T-helper 17 cell (primary cell): ENCODE measurements around the gene SHCBP1. TPM values are rescaled to one million over a fixed set of nuclear protein-coding genes. Genes with fewer than 3 reads are reported as not detected.

ENCODE experiments used
- ATAC-seq: fragments of 150-1000 bp; cut with Tn5 transposase; 2 replicates; pipeline ENCODE4 v1.10.0; 2021; ENCODE audit warnings: mild to moderate bottlenecking, moderate library complexity
- DNase-seq, 3 donors: peaks; one replicate each; pipeline versions ENCODE4 v3.0.0 to v3.0.0-alpha.2; 2020 to 2021
- H3K9me3 ChIP-seq: one replicate; pipeline ENCODE4 v1.7.0; 2013; ENCODE audit warnings: low read length, mild to moderate bottlenecking; ENCODE audit not compliant: control insufficient read depth, poor library complexity, severe bottlenecking
- H3K27ac Mint-ChIP-seq: one replicate; pipeline ENCODE4 v1.8.0; 2022; ENCODE audit warnings: mild to moderate bottlenecking, moderate library complexity, mixed read lengths
- H3K27me3 Mint-ChIP-seq: one replicate; pipeline ENCODE4 v1.8.0; 2022; ENCODE audit warnings: mixed read lengths
- H3K36me3 Mint-ChIP-seq: one replicate; pipeline ENCODE4 v1.8.0; 2022; ENCODE audit warnings: low read depth, mixed read lengths
- H3K4me1 Mint-ChIP-seq: one replicate; pipeline ENCODE4 v1.8.0; 2022; ENCODE audit warnings: mild to moderate bottlenecking, mixed read lengths
- H3K4me3 Mint-ChIP-seq: one replicate; pipeline ENCODE4 v1.8.0; 2022; ENCODE audit warnings: mild to moderate bottlenecking, moderate library complexity, mixed read lengths
- total RNA-seq, 4 donors: library from RNA in 2 of 4; stranded (reverse) in 2 of 4; gene quantifications; one replicate each; pipeline ENCODE4 v1.2.3 and lab custom pipeline; 2022 to 2026

SHCBP1 gene
- total RNA-seq (1 to 10 TPM; 1.6 to 4.0 TPM), total RNA-seq (lab: John Stamatoyannopoulos, UW) (1.5 to 1.8 reads per million in 2 donors)

- ATAC-seq: peak; percentile 91
- Mint-ChIP-seq H3K27ac (peak within 1 kb of the TSS; percentile 84), H3K4me3 (peak within 1 kb of the TSS; percentile 93), H3K27me3 (no peaks in the 10 kb centered on the region), H3K4me1 (peaks cover 21% of the 10 kb centered on the region), H3K36me3 (no peaks in the 10 kb centered on the region)
- H3K9me3 ChIP-seq: no peaks in the 10 kb centered on the region
- peak; percentile 42 to 59 (median 52) for DNase-seq
These were observed at the start of gene SHCBP1 for GRCh38 chr16:46621006-46621933. SHCBP1 (minus strand) TSS chr16:46621379; CDS start chr16:46621359, 20 bp downstream.

- no peaks in the 10 kb centered on the region for H3K9me3 ChIP-seq
- Mint-ChIP-seq H3K27me3 (no peaks in the 10 kb centered on the region), H3K27ac (no peak overlapping the region), H3K36me3 (peaks cover 5% of the 10 kb centered on the region), H3K4me3 (no peak overlapping the region), H3K4me1 (peaks cover 4% of the 10 kb centered on the region)
- DNase-seq (no peak), ATAC-seq (no peak)
These were observed 40.9 kb upstream of the SHCBP1 start for GRCh38 chr16:46662123-46662522.

- Mint-ChIP-seq H3K4me1 (peaks cover 4% of the 10 kb centered on the region), H3K36me3 (peaks cover 2% of the 10 kb centered on the region), H3K27me3 (no peaks in the 10 kb centered on the region), H3K4me3 (no peak overlapping the region), H3K27ac (no peak overlapping the region)
- DNase-seq (no peak), ATAC-seq (peak; percentile 69)
- no peaks in the 10 kb centered on the region for H3K9me3 ChIP-seq
These were observed 37.7 kb upstream of the SHCBP1 start for GRCh38 chr16:46658925-46659324.

GRCh38 chr16:46651305-46651704 lies 30.1 kb upstream of the SHCBP1 start:
- Mint-ChIP-seq H3K4me3 (no peak overlapping the region), H3K4me1 (no peaks in the 10 kb centered on the region), H3K27ac (no peak overlapping the region), H3K36me3 (no peaks in the 10 kb centered on the region), H3K27me3 (no peaks in the 10 kb centered on the region)
- DNase-seq: no peak
- no peak for ATAC-seq
- H3K9me3 ChIP-seq: no peaks in the 10 kb centered on the region

GRCh38 chr16:46650254-46650623 lies 29.1 kb upstream of the SHCBP1 start:
- H3K36me3 Mint-ChIP-seq: no peaks in the 10 kb centered on the region
- no peak overlapping the region for H3K27ac Mint-ChIP-seq
- no peaks in the 10 kb centered on the region for H3K27me3 Mint-ChIP-seq

GRCh38 chr16:46649588-46650253 lies 28.5 kb upstream of the SHCBP1 start:
- H3K4me3 Mint-ChIP-seq: no peak overlapping the region
- no peaks in the 10 kb centered on the region for H3K36me3 Mint-ChIP-seq
- H3K27ac Mint-ChIP-seq: no peak overlapping the region
- ATAC-seq (no peak), DNase-seq (no peak)
- H3K9me3 ChIP-seq: no peaks in the 10 kb centered on the region
- no peaks in the 10 kb centered on the region for H3K27me3 Mint-ChIP-seq
- H3K4me1 Mint-ChIP-seq: no peaks in the 10 kb centered on the region

More at GRCh38 chr16:46650254-46650623, 29.1 kb upstream of the SHCBP1 start:
- DNase-seq: no peak
- H3K9me3 ChIP-seq: no peaks in the 10 kb centered on the region
- no peak for ATAC-seq
- Mint-ChIP-seq H3K4me1 (no peaks in the 10 kb centered on the region), H3K4me3 (no peak overlapping the region)

- no peaks in the 10 kb centered on the region for H3K27me3 Mint-ChIP-seq
- DNase-seq (no peak), ATAC-seq (no peak)
- no peaks in the 10 kb centered on the region for H3K4me1 Mint-ChIP-seq
- no peak overlapping the region for H3K4me3 Mint-ChIP-seq
- H3K27ac Mint-ChIP-seq: no peak overlapping the region
- no peaks in the 10 kb centered on the region for H3K36me3 Mint-ChIP-seq
- H3K9me3 ChIP-seq: no peaks in the 10 kb centered on the region
These were observed 27.5 kb upstream of the SHCBP1 start for GRCh38 chr16:46648656-46649055.

GRCh38 chr16:46638947-46639925 lies 18.1 kb upstream of the SHCBP1 start:
- H3K4me3 Mint-ChIP-seq: no peak overlapping the region
- no peaks in the 10 kb centered on the region for H3K27me3 Mint-ChIP-seq
- H3K27ac Mint-ChIP-seq: no peak overlapping the region
- DNase-seq: no peak
- H3K36me3 Mint-ChIP-seq: peaks cover 3% of the 10 kb centered on the region
- no peak for ATAC-seq
- H3K9me3 ChIP-seq: no peaks in the 10 kb centered on the region
- peaks cover 6% of the 10 kb centered on the region for H3K4me1 Mint-ChIP-seq

GRCh38 chr16:46632778-46633733 lies 11.9 kb upstream of the SHCBP1 start:
- peaks cover 6% of the 10 kb centered on the region for H3K4me1 Mint-ChIP-seq
- H3K36me3 Mint-ChIP-seq: no peaks in the 10 kb centered on the region
- no peak overlapping the region for H3K27ac Mint-ChIP-seq
- H3K9me3 ChIP-seq: no peaks in the 10 kb centered on the region
- DNase-seq (no peak), ATAC-seq (no peak)
- H3K4me3 Mint-ChIP-seq: no peak overlapping the region
- no peaks in the 10 kb centered on the region for H3K27me3 Mint-ChIP-seq

- Mint-ChIP-seq H3K4me3 (no peak overlapping the region), H3K36me3 (no peaks in the 10 kb centered on the region), H3K27ac (no peak overlapping the region), H3K27me3 (no peaks in the 10 kb centered on the region), H3K4me1 (peaks cover 1% of the 10 kb centered on the region)
- H3K9me3 ChIP-seq: no peaks in the 10 kb centered on the region
- ATAC-seq: no peak
- no peak for DNase-seq
These were observed 8.4 kb upstream of the SHCBP1 start for GRCh38 chr16:46629331-46630219.

GRCh38 chr16:46627746-46628145 lies 6.6 kb upstream of the SHCBP1 start:
- ATAC-seq (no peak), DNase-seq (no peak)
- no peak overlapping the region for H3K27ac Mint-ChIP-seq
- H3K27me3 Mint-ChIP-seq: no peaks in the 10 kb centered on the region
- no peaks in the 10 kb centered on the region for H3K36me3 Mint-ChIP-seq
- no peak overlapping the region for H3K4me3 Mint-ChIP-seq
- H3K9me3 ChIP-seq: no peaks in the 10 kb centered on the region
- no peaks in the 10 kb centered on the region for H3K4me1 Mint-ChIP-seq
